AG09309 (cell line): ENCODE data around the gene GRWD1.

ENCODE experiments used
- DNase-seq: peaks from one replicate; pipeline ENCODE4 v3.0.0-alpha.2; 2010; ENCODE audit warnings: low read depth
- H3K4me3 ChIP-seq: 2 replicates; pipeline ENCODE4 v1.5.1; 2011; ENCODE audit warnings: mild to moderate bottlenecking, low read depth, low read length, moderate library complexity; ENCODE audit not compliant: control insufficient read depth
- CTCF ChIP-seq: IDR thresholded peaks from 2 replicates; pipeline ENCODE4 v1.5.1; 2011; ENCODE audit warnings: mild to moderate bottlenecking, low read depth, low read length, inconsistent platforms; ENCODE audit not compliant: insufficient read depth, control insufficient read depth; ENCODE audit errors: missing control alignments

Gene GRWD1

GRCh38 chr19:48489608-48490216, 43.9 kb downstream of the GRWD1 start:
- peak; percentile 95 for TF ChIP-seq CTCF
- H3K4me3 ChIP-seq = no peak overlapping the region
- DNase-seq = no peak

- H3K4me3 ChIP-seq = no peak overlapping the region
- DNase-seq = no peak
- TF ChIP-seq CTCF = no peak
Observed at GRCh38 chr19:48490981-48491792, 45.4 kb downstream of the GRWD1 start.

GRCh38 chr19:48491793-48492123, 46.0 kb downstream of the GRWD1 start:
- DNase-seq = no peak
- no peak for TF ChIP-seq CTCF
- no peak overlapping the region for H3K4me3 ChIP-seq

- peak; percentile 88 for DNase-seq
- H3K4me3 ChIP-seq = peak overlapping the region; percentile 63
- TF ChIP-seq CTCF = no peak
Observed at GRCh38 chr19:48492925-48493717, 47.3 kb downstream of the GRWD1 start.

GRCh38 chr19:48493718-48494401, 48.1 kb downstream of the GRWD1 start:
- TF ChIP-seq CTCF = no peak
- DNase-seq = no peak

GRCh38 chr19:48495396-48495795, 49.6 kb downstream of the GRWD1 start:
- H3K4me3 ChIP-seq = no peak overlapping the region
- TF ChIP-seq CTCF = no peak
- no peak for DNase-seq

More at GRCh38 chr19:48493718-48494401, 48.1 kb downstream of the GRWD1 start:
- peak overlapping the region; percentile 63 for H3K4me3 ChIP-seq
